ENCODE measurements around the gene FOXO3. TPM values are rescaled to one million over a fixed set of nuclear protein-coding genes. Genes with fewer than 3 reads are reported as not detected.

Gene FOXO3
- total RNA-seq, 1 experiment from 2014 or later = 22.1 TPM

DNA sequence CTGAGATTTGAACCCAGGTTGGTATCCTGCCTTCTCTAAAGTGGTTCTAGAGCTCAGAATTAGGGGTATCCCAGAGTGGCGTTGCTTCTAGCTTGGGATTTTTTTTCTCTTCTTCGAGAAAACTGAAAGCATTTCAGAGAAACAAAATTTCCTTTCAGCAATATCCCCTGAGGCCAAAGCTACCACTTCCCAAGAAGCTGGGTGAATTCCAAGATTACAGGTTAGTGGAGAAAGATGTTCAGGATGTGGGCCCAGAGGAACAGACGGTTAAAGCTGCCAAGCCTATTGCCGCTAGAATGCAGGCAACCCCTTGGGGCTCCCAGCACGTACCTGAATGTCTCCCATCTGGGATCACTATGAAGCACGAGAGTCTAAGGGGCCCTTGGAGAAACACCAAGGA lies 134.1 kb downstream of the FOXO3 start:
- no peak overlapping the region for H4K91ac ChIP-seq (ENCODE audit: insufficient read length, low read depth, low read length)
- H3K23me2 ChIP-seq (ENCODE audit: insufficient read length, low read depth, low read length, poor library complexity, severe bottlenecking) = no peaks in the 10 kb centered on the region
- peaks cover 0 to 2% (median 0%) of the 10 kb centered on the region in 3 experiments; a peak in 1 of 7 replicates for H3K36me3 Mint-ChIP-seq (ENCODE audit: insufficient read depth in 1 of 3, low read depth in 3 of 3)
- TF ChIP-seq, protein P1, sequence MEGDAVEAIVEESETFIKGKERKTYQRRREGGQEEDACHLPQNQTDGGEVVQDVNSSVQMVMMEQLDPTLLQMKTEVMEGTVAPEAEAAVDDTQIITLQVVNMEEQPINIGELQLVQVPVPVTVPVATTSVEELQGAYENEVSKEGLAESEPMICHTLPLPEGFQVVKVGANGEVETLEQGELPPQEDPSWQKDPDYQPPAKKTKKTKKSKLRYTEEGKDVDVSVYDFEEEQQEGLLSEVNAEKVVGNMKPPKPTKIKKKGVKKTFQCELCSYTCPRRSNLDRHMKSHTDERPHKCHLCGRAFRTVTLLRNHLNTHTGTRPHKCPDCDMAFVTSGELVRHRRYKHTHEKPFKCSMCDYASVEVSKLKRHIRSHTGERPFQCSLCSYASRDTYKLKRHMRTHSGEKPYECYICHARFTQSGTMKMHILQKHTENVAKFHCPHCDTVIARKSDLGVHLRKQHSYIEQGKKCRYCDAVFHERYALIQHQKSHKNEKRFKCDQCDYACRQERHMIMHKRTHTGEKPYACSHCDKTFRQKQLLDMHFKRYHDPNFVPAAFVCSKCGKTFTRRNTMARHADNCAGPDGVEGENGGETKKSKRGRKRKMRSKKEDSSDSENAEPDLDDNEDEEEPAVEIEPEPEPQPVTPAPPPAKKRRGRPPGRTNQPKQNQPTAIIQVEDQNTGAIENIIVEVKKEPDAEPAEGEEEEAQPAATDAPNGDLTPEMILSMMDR (conservative IDR thresholded peaks at IDR 0.05) = no peak
- H2BK15ac ChIP-seq (ENCODE audit: low read depth, low read length) = no peak overlapping the region
- no peaks in the 10 kb centered on the region for H3K79me1 ChIP-seq (ENCODE audit: insufficient read depth, low read depth, low read length, poor library complexity, severe bottlenecking)
- no peak overlapping the region for H4K8ac ChIP-seq (replicated peaks; ENCODE audit: insufficient read length, low read depth, low read length)
- H3K27me3 ChIP-seq (ENCODE audit: insufficient read depth, low read length) = no peaks in the 10 kb centered on the region
- H3K56ac ChIP-seq (ENCODE audit: insufficient read length, low read depth, low read length) = no peak overlapping the region
- H3T11ph ChIP-seq (ENCODE audit: low read length) = no peak overlapping the region
- peaks cover 21 to 25% of the 10 kb centered on the region in 2 experiments for H3K4me1 Mint-ChIP-seq
- H3K4me2 ChIP-seq (ENCODE audit: insufficient read depth, insufficient read length, low read length) = no peak overlapping the region
- H4K5ac ChIP-seq (ENCODE audit: insufficient read length, low read depth, low read length) = no peak overlapping the region
- no peaks in the 10 kb centered on the region for H3K9me3 Mint-ChIP-seq
- H2AK5ac ChIP-seq (ENCODE audit: insufficient read length, low read length) = no peak overlapping the region
- H3K14ac ChIP-seq (ENCODE audit: insufficient read depth, low read length) = no peak overlapping the region
- no peaks in the 10 kb centered on the region; the same call in 1 of the 2 replicates for H3K27me3 Mint-ChIP-seq (ENCODE audit: low read depth)
- no peak overlapping the region for H2BK5ac ChIP-seq (ENCODE audit: insufficient read length, low read length)
- WGBS (ENCODE audit: extremely low coverage, insufficient read length, low lambda C conversion rate) = no CpG with 5 or more reads among the region's 6 CpGs
- no peaks in the 10 kb centered on the region for H4K20me1 ChIP-seq (ENCODE audit: control insufficient read depth, insufficient read depth, insufficient read length)
- no peak overlapping the region for H3K9ac ChIP-seq (ENCODE audit: extremely low read depth, insufficient read length, low read length)
- no peak overlapping the region for H3K27ac ChIP-seq (ENCODE audit: insufficient read length, low read depth, low read length)
- H3K23ac ChIP-seq (ENCODE audit: insufficient read length, low read depth, low read length) = no peak overlapping the region
- H3K4me1 ChIP-seq (ENCODE audit: insufficient read depth, low read length) = no peaks in the 10 kb centered on the region
- H2BK12ac ChIP-seq (ENCODE audit: insufficient read length, low read depth, low read length) = no peak overlapping the region
- no peak overlapping the region for H2BK20ac ChIP-seq (ENCODE audit: low read depth, low read length, poor library complexity, severe bottlenecking)
- H2BK120ac ChIP-seq (ENCODE audit: low read depth, low read length, poor library complexity, severe bottlenecking) = no peak overlapping the region
- no peak overlapping the region for H3K4ac ChIP-seq (ENCODE audit: low read depth, low read length)
- H3K18ac ChIP-seq (ENCODE audit: insufficient read length, low read depth, low read length) = no peak overlapping the region
- no peak overlapping the region for H3K27ac Mint-ChIP-seq
- no peaks in the 10 kb centered on the region for H3K9me3 ChIP-seq (ENCODE audit: control insufficient read depth, low read depth, low read length)
- no peak for DNase-seq
- H2AFZ ChIP-seq (ENCODE audit: low read length) = no peak overlapping the region
- H3K79me2 ChIP-seq (ENCODE audit: insufficient read depth, low read length) = no peaks in the 10 kb centered on the region
- no peak overlapping the region for H3K4me3 Mint-ChIP-seq
